GM23338 (cell line): ENCODE measurements around the gene EPS8L3. TPM values are rescaled to one million over a fixed set of nuclear protein-coding genes. Genes with fewer than 3 reads are reported as not detected.

Experiments used
- ATAC-seq: fragments of 200-7000 bp; cut with Tn5 transposase; 3 replicates; pipeline ENCODE4 v1.9.1; 2020
- DNase-seq: peaks from one replicate; pipeline ENCODE4 v3.0.0-alpha.2; 2015; ENCODE audit warnings: low spot score
- H2AFZ ChIP-seq: fragments of 200-600 bp; sonication (generic); 2 replicates; pipeline ENCODE4 v1.8.0; 2016; ENCODE audit warnings: antibody characterized with exemption, mild to moderate bottlenecking, moderate library complexity
- H3F3A ChIP-seq: fragments of 200-600 bp; sonication (generic); replicated peaks from 2 replicates; pipeline ENCODE4 v1.8.0; 2017; ENCODE audit warnings: antibody characterized with exemption, mixed run types, low read depth
- H3K27ac ChIP-seq: fragments of 200-600 bp; sonication (generic); 2 replicates; pipeline ENCODE4 v1.6.1; 2016; ENCODE audit warnings: low read depth
- H3K27me3 ChIP-seq: fragments of 200-600 bp; sonication (generic); 2 replicates; pipeline ENCODE4 v1.8.0; 2016; ENCODE audit warnings: mild to moderate bottlenecking, mixed run types, moderate library complexity; ENCODE audit not compliant: insufficient read depth
- H3K36me3 ChIP-seq: fragments of 200-600 bp; sonication (generic); 2 replicates; pipeline ENCODE4 v1.8.0; 2016; ENCODE audit warnings: mild to moderate bottlenecking; ENCODE audit not compliant: insufficient read depth
- H3K4me1 ChIP-seq: fragments of 200-600 bp; sonication (generic); 2 replicates; pipeline ENCODE4 v1.8.0; 2016; ENCODE audit warnings: mild to moderate bottlenecking, moderate library complexity; ENCODE audit not compliant: insufficient read depth
- H3K4me2 ChIP-seq: fragments of 200-600 bp; sonication (generic); 2 replicates; pipeline ENCODE4 v1.7.1; 2017; ENCODE audit warnings: mixed run types
- H3K4me3 ChIP-seq: fragments of 200-600 bp; sonication (generic); 2 replicates; pipeline ENCODE4 v1.6.1; 2016; ENCODE audit warnings: mixed run types
- H3K79me2 ChIP-seq: fragments of 200-600 bp; sonication (generic); replicated peaks from 2 replicates; pipeline ENCODE4 v1.8.0; 2017; ENCODE audit warnings: mild to moderate bottlenecking; ENCODE audit not compliant: insufficient read depth
- H3K9me2 ChIP-seq: fragments of 200-600 bp; sonication (generic); 2 replicates; pipeline ENCODE4 v1.8.0; 2017; ENCODE audit not compliant: insufficient read depth
- H4K20me1 ChIP-seq: fragments of 200-600 bp; sonication (generic); replicated peaks from 2 replicates; pipeline ENCODE4 v1.8.0; 2017; ENCODE audit warnings: mild to moderate bottlenecking; ENCODE audit not compliant: insufficient read depth
- H3K27ac Mint-ChIP-seq: 2 replicates; pipeline ENCODE4 v1.8.0; 2020; ENCODE audit warnings: inconsistent platforms, mild to moderate bottlenecking, moderate library complexity, mixed read lengths
- H3K27me3 Mint-ChIP-seq: 3 replicates; pipeline ENCODE4 v1.8.0; 2022; ENCODE audit warnings: low read depth, mild to moderate bottlenecking, moderate library complexity, mixed read lengths, inconsistent platforms; ENCODE audit not compliant: insufficient read depth, poor library complexity
- H3K36me3 Mint-ChIP-seq: 3 replicates; pipeline ENCODE4 v1.8.0; 2021; ENCODE audit warnings: low read depth, mild to moderate bottlenecking, inconsistent platforms, moderate library complexity, mixed read lengths
- H3K4me1 Mint-ChIP-seq: 3 replicates; pipeline ENCODE4 v1.8.0; 2020; ENCODE audit warnings: mild to moderate bottlenecking, inconsistent platforms, mixed read lengths
- H3K4me3 Mint-ChIP-seq: 3 replicates; pipeline ENCODE4 v1.8.0; 2021; ENCODE audit warnings: moderate library complexity, mild to moderate bottlenecking, inconsistent platforms, mixed read lengths
- H3K9me3 Mint-ChIP-seq: 3 replicates; pipeline ENCODE4 v1.8.0; 2020; ENCODE audit warnings: moderate library complexity, mild to moderate bottlenecking, inconsistent platforms, mixed read lengths
- CREB1 ChIP-seq: fragments of 250-450 bp; sonication (Bioruptor Pico); IDR thresholded peaks from 2 replicates; pipeline ENCODE4 v1.5.0; 2020; ENCODE audit warnings: low read depth, mild to moderate bottlenecking, moderate library complexity
- CTCF ChIP-seq, 2 experiments: fragments of 200-600 bp in 1 of 2; sonication (generic) in 1 of 2; conservative IDR thresholded peaks; 2 replicates each; pipeline versions ENCODE4 v1.5.1 to v1.6.1; 2016 to 2017; ENCODE audit warnings: antibody characterized with exemption in 2 of 2, low read depth in 2 of 2, mild to moderate bottlenecking in 2 of 2, moderate library complexity in 1 of 2
- ETS1 ChIP-seq: IDR thresholded peaks from 2 replicates; pipeline ENCODE4 v1.6.1; 2016; ENCODE audit warnings: antibody characterized with exemption
- EZH2 ChIP-seq: fragments of 200-600 bp; sonication (generic); IDR thresholded peaks from one replicate; pipeline ENCODE4 v1.8.0; 2017; ENCODE audit warnings: antibody characterized with exemption, mild to moderate bottlenecking, low read depth; ENCODE audit not compliant: unreplicated experiment
- EZH2phosphoT487 ChIP-seq: fragments of 200-600 bp; sonication (generic); IDR thresholded peaks from one replicate; pipeline ENCODE4 v1.8.1; 2018; ENCODE audit warnings: antibody characterized with exemption; ENCODE audit not compliant: unreplicated experiment
- JUNB ChIP-seq: IDR thresholded peaks from one replicate; pipeline ENCODE4 v1.6.1; 2016; ENCODE audit warnings: antibody characterized with exemption; ENCODE audit not compliant: unreplicated experiment
- NANOG ChIP-seq: IDR thresholded peaks from 2 replicates; pipeline ENCODE4 v1.6.1; 2016; ENCODE audit warnings: antibody characterized with exemption, borderline replicate concordance
- POLR2AphosphoS5 ChIP-seq: IDR thresholded peaks from 2 replicates; pipeline ENCODE4 v1.6.1; 2016; ENCODE audit warnings: antibody characterized with exemption, low read depth
- REST ChIP-seq: IDR thresholded peaks from one replicate; pipeline ENCODE4 v1.6.1; 2018; ENCODE audit warnings: antibody characterized with exemption; ENCODE audit not compliant: unreplicated experiment
- STAT1 ChIP-seq: IDR thresholded peaks from one replicate; pipeline ENCODE4 v1.6.1; 2016; ENCODE audit warnings: antibody characterized with exemption; ENCODE audit not compliant: unreplicated experiment
- ZNF114 ChIP-seq: fragments of 250-450 bp; sonication (Bioruptor Pico); IDR thresholded peaks from 2 replicates; pipeline ENCODE4 v1.5.0; 2020; ENCODE audit warnings: mild to moderate bottlenecking, moderate library complexity
- ZNF331 ChIP-seq: fragments of 250-450 bp; sonication (Bioruptor Pico); IDR thresholded peaks from 2 replicates; pipeline ENCODE4 v1.5.0; 2020; ENCODE audit warnings: low read depth, mild to moderate bottlenecking, moderate library complexity
- ZNF462 ChIP-seq: fragments of 250-450 bp; sonication (Bioruptor Pico); IDR thresholded peaks from 2 replicates; pipeline ENCODE4 v1.5.0; 2020; ENCODE audit warnings: mild to moderate bottlenecking, moderate library complexity
- polyA plus RNA-seq: library from polyadenylated mRNA; unstranded; fragments of >200 nt; fragmentation: Nextera tagmentation; extraction: Ambion mirVana; gene quantifications from 2 replicates; pipeline ENCODE4 v1.2.1, GENCODE V29; 2016
- total RNA-seq: library from RNA; depleted of rRNA; stranded (reverse); fragments of >200 nt; shearing (Covaris generic); gene quantifications from 2 replicates; pipeline ENCODE4 v1.2.3, GENCODE V29; 2014

The EPS8L3 gene
- total and polyA plus RNA-seq, 2 experiments from 2014 or later, result not detected

- H3K4me1 Mint-ChIP-seq, result no peaks in the 10 kb centered on the region; the same call in 2 of the 3 replicates
- Histone ChIP-seq H3K79me2 (no peaks in the 10 kb centered on the region), H4K20me1 (no peaks in the 10 kb centered on the region), H3K36me3 (no peaks in the 10 kb centered on the region), H3K27ac (no peak overlapping the region), H3K4me3 (no peak overlapping the region), H3F3A (no peaks in the 10 kb centered on the region), H3K4me1 (no peaks in the 10 kb centered on the region), H3K27me3 (no peaks in the 10 kb centered on the region), H2AFZ (no peak overlapping the region), H3K9me2 (no peaks in the 10 kb centered on the region), H3K4me2 (no peak overlapping the region)
- no peak overlapping the region for H3K27ac Mint-ChIP-seq
- TF ChIP-seq JUNB, result no peak
- TF ChIP-seq NANOG, result no peak
- no peak for TF ChIP-seq EZH2
- TF ChIP-seq ZNF331 (CRISPR knock-in tag), result no peak
- TF ChIP-seq ZNF462 (CRISPR knock-in tag), result no peak
- TF ChIP-seq POLR2AphosphoS5, result no peak
- no peak for TF ChIP-seq CREB1
- no peak for TF ChIP-seq CTCF (conservative IDR thresholded peaks at IDR 0.05; ENCODE audit: low read depth in 2 of 2)
- TF ChIP-seq ETS1, result no peak
- TF ChIP-seq STAT1, result no peak
- TF ChIP-seq REST, result no peak
- TF ChIP-seq EZH2phosphoT487, result no peak
- no peak for TF ChIP-seq ZNF114 (CRISPR knock-in tag)
- H3K36me3 Mint-ChIP-seq, result no peaks in the 10 kb centered on the region
- no peaks in the 10 kb centered on the region; the same call in 2 of the 3 replicates for H3K9me3 Mint-ChIP-seq
- ATAC-seq (no peak), DNase-seq (no peak)
- H3K27me3 Mint-ChIP-seq, result peaks cover 3% of the 10 kb centered on the region
- no peak overlapping the region for H3K4me3 Mint-ChIP-seq
These were observed 47.6 kb downstream of the EPS8L3 start for GRCh38 chr1:109716121-109716520.
